HG02798 (cell line): ENCODE data around the gene TSHZ2.
A peak's percentile ranks its signal among the peaks of the same experiment; 100 is the strongest.

Experiments
- ATAC-seq: cut with Tn5 transposase; IDR thresholded peaks from one replicate; pipeline ENCODE4 v1.9.1; 2021; ENCODE audit warnings: mild to moderate bottlenecking; ENCODE audit not compliant: unreplicated experiment, poor library complexity

Gene TSHZ2

DNA sequence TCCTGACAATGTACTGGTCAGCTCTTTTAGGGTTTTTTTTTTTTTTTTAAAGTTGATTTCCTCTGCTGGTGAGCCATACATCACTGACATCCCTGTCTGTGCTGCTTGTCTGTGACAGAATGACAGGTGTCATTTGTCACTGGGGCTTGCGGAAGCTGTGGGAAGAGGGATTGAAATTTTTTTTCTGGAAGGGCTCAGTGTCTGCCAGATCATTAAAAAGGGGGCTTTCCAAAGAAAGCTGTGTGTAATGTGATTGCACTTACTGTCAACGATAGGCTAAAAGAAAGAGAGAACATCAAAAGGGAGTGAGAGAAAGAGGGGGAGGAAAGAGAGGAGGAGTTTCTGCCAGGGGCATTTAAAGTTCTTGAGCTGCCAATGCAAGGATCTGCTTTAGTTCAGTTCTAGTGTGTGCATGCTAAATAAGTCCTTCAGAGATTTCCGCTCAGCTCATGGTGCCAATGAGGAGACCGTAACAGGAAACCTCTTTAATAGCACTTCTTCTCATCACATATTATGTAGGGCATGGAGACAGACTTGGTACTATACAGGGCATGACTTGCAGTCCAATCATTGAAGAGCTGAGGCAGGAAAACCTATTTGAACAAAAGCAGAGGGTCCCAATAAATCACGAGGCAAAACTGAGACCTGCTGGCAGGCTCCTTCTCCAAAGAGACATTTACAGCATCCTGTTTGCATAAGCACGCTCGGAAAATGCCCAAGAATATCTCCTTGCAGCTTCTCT, 177.2 kb downstream of the TSHZ2 start:
- no peak for ATAC-seq

DNA sequence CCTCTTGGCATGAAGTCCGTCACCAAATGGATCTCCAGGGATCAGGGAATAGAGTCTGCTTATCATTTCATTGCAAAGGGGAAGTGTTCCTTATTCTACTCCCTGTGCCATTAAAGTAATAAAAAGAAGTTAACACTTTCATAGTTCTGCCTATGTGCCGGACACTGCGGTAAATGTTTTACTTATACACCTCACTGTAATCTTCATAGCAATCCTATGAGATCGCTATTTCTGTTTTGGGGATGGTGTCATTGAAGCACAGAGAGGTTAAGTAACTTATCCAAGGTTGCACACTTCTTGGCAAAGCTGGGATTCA, 177.7 kb downstream of the TSHZ2 start:
- no peak for ATAC-seq

DNA sequence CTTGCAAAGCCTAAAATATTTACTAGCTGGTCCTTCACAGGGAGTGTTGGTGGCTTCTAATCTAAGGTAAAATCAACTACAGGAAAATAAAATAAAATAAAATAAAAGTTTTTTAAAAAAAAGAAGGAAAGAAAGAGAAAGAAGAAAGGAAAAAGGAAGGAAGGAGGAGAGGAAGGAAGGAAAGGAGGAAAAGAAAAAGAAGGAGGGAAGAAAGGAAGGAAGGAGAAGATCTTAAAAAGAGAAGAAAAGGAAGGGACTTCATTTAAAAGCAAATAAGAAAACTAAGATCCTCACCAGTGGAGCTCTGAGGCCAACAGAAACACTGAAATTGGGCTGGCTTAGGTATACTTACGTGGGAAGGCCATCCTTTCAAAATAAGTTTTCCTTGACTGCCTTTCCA, 178.4 kb downstream of the TSHZ2 start:
- no peak for ATAC-seq

DNA sequence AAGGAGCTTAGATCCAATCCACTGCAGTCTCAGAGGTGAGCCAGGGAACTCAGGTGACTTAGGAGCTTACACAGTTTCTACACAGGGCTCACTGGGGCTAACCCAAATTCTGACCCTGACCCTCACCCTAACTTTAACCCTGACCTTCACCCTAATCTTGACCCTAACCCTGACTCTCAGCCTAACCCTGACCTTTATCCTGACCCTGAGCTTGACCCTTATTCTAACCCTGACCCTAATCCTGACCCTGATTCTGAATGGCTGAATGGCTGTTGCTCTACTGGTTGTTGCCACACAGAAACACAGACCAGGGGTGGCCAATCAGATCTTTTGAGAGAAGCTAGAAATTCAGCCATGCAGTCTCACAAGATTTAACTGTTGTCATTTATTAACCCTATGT, 180.1 kb downstream of the TSHZ2 start:
- ATAC-seq, result no peak

DNA sequence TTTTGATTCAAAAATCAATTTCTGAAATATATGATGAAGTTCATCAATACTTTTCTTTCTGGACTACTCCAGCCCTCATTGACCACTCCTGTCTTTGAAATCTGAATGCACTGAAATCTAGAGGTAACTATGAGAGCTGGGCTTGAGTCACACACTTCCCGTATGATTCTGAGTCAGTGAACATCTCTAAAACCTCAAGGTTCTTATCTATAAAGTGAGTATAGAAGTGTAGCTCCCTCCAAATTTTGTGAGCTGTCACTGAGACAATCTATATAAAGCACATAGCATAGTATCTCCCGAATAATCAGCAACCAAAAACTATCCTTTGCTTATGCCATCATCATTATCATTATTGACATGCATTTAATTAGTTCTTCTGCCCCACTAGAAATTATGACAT, 182.4 kb downstream of the TSHZ2 start:
- no peak for ATAC-seq

DNA sequence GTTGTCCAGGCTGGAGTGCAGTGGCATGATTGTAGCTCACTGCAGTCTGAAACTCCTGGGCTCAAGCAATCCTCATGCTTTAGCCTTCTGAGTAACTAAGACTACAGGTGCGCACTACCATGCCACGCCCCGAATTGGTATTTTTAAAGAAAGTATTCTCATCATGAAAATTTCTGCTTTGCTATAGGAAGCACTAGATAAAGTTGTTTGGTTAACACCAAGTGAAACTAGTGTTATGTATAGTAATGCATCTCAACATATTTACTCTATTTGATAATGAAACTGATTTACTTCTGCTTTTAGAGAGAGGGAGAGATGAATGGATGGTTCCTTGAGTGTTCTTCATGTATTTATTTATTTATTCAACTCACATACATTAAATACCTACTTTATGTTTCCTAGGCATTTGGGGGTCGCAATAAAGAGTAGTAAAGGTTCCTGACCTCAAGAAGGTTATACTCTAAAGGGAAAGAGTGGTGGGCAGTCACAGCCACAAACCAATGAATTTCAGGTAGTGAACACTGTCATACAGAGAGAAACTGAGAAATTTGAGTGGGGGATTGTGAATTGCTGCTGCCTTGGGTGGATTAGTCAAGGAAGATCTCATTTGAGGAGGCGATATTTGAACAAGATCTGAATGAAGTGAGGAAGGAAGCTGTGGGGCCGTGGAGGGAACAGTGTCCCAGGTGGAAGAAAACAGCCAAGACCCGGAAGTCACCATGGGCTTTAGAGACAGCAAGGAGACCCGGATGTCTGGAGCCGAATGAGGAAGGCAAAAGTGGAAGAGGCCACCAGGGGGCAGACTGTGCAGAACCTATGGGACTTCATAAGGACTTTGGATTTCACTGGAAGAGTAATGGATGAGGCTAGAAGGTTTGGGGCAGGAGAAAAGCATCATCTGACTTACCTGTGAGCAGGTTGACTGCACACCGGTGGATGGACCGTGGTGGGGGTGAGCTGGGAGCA, 185.6 kb downstream of the TSHZ2 start:
- peak; percentile 70 for ATAC-seq

DNA sequence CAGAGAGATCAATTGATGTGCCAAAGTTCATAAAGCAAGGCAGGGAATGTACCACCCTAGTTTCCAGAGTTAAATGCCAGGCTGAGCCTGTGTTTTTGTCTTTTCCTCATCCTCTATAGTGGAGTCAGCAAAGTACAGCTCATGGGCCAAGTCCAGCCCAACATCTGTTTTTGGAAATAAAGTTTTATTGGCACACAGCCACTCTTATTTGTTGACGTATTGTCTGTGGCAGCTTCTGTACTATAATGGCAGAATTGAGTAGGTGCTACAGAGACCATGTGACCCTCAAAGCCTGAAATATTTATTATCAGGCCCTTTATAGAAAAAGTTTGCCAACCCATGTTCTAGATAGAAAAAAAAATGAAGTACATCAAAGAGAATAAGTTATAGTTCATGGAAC, 187.0 kb downstream of the TSHZ2 start:
- ATAC-seq, result no peak

DNA sequence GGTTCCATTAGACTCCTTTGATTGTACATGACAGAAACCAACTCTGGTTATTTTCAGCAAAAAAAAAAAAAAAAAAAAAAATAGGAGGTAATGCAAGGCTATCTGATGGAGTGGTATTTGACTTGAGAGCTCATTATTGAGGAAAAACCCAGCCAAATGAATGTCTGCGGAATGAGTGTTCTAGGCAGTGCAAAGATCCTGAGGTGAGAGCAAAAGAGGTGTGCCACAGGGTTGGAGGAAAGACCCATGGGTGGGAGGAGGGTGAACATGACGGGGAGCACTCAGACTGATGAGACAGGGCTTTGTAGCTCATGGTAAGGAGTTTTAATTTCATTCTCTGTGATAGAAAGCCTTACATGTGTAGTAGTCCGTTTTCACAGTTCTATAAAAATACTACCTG, 188.9 kb downstream of the TSHZ2 start:
- no peak for ATAC-seq

DNA sequence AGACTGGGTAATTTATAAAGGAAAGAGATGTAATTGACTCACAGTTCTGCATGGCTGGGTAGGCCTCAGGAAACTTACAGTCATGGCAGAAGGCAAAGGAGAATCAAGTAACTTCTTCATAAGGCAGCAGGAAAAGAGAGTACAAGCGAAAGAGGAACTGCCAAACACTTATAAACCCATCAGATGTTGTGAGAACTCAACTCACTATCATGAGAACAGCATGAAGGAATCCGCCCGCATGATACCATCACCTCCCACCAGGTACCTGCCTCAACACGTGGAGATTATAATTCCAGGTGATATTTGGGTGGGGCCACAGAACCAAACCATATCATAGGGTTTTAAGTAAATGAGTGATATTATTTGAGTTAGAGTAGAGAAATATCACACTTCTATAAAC, 189.3 kb downstream of the TSHZ2 start:
- ATAC-seq, result no peak

DNA sequence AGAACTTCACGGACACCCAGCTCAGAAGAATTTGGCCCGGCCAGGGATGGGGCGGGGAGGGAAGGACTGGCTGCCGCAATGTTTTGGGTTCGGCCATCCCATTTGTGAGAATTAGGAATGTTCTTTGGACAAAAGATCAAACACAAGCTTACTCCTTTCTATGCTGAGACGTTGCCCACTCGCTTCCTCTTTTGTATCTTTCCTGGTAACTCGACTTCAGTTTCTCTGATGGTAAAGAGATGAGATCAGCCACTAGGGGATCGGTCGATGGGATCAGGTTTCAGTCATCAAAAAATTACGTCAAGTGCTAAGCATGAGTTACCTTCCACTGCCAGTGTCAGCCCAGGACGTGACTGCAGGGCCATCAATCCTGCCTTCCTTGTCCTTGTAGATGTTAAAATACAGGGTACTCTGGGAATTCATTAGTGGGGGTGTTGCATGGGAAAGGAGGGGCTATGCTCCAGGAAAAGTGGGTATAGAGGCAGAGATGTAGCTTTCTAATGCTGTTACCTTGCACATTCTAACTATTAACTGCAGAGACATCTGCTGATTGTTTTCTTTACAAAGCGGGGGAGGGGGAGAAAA, 190.2 kb downstream of the TSHZ2 start:
- ATAC-seq, result no peak

DNA sequence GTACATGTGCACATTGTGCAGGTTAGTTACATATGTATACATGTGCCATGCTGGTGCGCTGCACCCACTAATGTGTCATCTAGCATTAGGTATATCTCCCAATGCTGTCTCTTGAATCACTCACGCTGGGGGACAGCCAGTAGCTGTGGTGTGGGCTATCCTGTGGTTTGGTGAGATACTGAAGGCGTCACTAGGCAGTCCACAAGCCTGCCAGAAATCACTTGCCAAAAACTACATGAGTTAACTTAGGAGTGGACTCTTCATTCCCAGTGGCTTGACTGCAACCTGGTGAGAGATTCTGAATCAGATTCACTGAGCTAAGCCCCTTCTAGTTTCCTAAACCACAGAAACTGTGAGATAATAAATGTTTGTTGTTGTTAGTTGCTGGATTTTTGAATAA, 191.3 kb downstream of the TSHZ2 start:
- ATAC-seq, result no peak

DNA sequence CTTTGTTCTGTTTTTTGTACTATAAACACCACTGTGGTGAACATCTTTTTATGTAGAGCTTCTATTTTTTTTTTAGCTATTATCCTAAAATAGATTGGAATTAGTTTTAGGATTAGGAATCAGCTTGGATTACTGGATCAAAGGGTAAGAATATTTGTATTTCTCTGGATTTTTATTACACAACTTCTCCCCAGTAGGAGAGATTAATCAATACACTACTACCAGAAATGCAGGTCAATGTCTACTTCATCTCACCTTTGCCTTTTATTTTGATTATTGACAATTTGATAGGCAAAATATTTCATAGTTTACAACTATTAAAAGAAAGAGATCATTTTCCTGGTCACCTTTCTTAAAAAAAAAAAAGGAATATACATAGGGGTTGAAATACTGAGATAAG, 191.9 kb downstream of the TSHZ2 start:
- ATAC-seq, result no peak

DNA sequence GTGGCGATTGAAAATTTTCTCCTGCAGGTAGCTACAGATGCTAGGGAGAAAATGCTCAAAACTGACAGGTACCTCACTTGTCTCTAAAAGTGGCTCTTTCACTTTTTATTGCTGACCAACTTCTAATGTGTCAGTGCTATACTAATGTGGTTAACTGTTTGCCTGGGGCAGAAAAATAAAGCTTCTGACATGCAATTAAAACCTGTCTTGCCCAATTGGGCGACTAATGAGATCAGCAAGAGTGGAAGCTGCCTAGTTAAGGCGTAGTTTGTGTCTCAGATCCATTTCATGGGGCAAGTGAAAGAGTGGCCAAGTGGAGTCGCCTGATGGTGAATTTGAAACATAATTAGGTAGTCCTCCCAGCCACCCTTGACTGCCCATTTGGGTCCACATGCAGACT, 193.3 kb downstream of the TSHZ2 start:
- ATAC-seq, result no peak

DNA sequence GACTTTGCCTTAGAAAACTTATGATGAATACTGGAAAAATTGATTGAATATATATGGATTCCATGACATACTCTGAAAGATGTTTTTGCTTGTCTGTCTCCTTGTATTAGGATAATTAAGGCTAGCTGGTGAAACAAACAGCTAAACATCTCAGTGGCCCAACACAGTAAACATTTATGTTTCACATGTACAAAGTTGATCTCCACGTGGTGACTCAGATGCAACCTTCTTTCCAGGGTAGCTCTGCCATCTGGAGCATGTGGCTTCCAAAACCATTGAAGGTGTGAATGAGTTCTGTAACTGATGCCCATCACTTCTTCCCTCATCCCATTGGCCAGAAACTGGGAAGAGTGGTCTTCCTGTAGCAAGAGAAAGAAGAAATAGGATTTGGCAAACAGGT, 196.3 kb downstream of the TSHZ2 start:
- no peak for ATAC-seq

DNA sequence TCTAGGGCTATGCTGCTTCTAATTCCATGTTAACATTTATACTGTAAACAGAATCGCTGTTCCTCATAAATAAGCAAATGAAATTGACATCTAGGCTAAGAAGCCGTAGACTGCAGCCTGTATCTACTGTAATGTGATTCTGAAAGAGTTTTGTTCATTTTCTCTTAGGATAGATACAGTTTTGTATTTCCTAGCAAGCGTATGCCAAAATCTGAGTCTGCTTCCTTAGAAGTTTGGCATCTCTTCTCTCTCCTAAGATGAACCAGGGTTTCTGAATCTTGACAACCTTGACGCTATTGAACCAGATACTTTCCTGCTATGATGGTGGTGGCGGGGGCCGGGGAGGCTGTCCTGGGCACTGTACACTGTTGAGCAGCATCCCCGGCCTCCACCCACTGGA, 198.0 kb downstream of the TSHZ2 start:
- ATAC-seq, result no peak

DNA sequence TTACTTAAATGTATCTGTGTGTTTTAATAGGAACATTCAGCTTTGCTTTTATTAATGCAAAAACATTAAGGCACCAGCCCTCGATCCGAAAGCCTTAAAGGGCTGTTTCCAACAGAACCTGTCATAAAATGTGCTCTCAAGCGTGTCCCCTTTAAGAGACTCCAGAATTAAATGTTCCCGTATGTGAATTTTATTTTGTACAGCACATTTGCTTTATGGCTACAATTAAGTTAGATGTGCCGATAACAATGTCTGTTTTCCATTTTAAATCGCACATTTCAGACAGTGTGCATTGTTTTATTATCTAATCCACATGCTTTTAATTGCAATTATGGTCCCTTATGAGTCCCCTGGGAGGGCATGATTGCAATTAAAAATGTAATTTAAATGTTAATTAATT, 198.9 kb downstream of the TSHZ2 start:
- no peak for ATAC-seq

DNA sequence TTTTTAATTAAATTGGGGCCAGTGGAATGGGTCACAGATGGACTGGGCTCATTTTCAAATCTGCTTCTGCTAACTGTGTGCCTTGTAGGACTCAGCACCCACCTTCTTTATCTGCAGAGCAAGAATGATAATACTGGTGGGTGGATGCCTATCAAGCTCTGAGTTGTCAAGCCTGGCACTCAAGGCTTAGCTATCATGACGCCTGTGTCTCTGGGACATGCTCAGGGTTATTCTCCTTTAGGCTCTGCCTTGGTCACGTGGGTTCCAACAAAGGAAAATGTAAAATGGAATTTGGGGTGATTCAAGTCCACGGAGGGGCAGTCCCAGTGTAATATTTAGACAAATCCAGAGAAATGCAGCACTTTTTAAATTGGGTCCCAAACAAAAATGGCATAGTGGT, 202.3 kb downstream of the TSHZ2 start:
- ATAC-seq, result no peak

DNA sequence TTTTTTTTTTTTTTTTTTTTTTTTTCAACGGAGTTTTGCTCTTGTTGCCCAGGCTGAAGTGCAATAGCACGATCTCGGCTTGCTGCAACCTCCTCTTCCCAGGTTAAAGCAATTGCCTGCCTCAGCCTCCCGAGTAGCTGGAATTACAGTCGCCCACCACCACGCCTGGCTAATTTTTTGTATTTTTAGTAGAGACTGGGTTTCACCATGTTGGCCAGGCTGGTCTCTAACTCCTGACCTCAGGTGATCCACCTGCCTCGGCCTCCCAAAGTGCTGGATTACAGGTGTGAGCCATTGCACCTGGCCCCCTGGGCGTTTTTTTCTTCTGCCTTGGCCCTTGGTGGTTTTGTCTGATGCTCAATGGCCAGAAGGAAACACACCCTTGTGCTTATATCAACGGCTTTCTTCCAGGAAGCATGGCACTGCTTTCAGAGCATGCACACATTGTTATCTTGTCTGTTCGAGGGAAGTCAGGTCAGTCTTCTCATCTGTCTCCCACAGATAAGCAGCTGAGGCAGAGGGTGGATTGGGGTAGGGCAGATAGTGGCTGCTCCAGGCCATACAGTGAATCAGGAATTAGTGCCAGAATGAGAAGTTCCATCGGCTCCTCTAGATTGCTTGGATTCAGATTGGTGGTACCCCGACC, 203.1 kb downstream of the TSHZ2 start:
- ATAC-seq, result no peak

DNA sequence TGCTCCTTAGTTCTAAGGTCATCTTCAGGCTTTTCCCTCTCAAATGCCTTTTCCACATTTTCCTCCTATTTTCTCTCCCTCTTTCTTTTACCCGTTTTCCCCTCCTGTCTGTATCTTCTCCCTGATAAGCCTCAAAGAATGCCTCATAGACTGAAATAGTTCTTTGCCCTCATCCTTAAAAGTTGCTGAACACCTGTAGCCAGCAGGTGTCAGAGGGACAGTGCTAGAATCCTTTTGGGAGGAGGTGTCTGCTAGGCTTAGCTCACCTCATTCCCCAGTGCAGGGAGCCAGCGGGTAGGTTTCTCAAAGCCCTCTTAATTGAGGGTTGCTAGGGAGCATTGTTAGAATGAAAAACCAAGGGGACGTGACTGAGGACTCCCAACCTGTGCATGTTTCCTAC, 204.0 kb downstream of the TSHZ2 start:
- no peak for ATAC-seq

DNA sequence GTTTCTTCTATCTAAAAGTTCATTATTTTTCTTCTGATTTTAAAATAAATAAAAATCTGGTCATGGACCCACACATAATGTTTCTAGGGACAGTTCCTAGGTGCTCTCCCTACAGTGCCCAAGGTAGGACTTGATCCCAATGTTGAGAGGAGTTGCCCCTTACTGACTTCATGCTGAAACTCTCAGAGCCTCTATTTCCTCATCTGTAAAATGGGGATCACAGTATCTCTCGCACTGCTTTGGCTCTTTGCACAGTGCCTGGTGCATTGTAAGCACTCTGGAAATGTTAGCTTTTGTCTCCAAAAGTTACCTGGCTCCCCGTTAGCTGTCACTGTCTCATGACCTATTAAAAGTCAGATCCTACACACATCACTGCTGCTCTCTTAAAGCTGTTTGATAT, 205.5 kb downstream of the TSHZ2 start:
- ATAC-seq, result no peak

DNA sequence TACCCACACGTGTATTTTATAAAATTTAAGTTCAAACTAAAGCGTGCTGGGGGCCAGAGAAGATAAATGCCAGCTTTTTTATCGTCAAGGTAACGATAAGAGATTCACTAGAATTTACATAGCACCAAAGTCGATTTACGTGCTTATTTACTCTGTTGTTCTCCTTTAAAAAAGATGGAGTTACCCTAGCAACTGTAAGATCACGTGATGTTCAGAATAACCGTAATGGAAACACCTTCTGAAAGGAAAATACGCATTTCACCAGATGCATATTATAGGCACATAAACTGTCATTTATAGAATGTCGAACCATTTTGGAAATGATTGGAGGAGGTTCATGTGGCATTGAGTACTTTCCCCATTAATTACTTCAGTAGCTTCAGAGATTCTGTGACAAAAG, 207.6 kb downstream of the TSHZ2 start:
- ATAC-seq, result no peak
